Neural progenitor cell (in vitro differentiated cells): ENCODE results near the gene TNK2.

Source experiments
- CTCF ChIP-seq: fragments of 200-600 bp; sonication (generic); IDR thresholded peaks from 2 replicates; pipeline ENCODE4 v1.5.1; 2017; ENCODE audit warnings: antibody characterized with exemption, mild to moderate bottlenecking
- EZH2phosphoT487 ChIP-seq: fragments of 200-600 bp; sonication (generic); IDR thresholded peaks from 2 replicates; pipeline ENCODE4 v1.6.1; 2017; ENCODE audit warnings: antibody characterized with exemption

- no peak for TF ChIP-seq CTCF
- no peak for TF ChIP-seq EZH2phosphoT487
Measured at GRCh38 chr3:195855471-195856409, 52.6 kb downstream of the TNK2 start.
